ENCODE data around the gene AFAP1L2. TPM values are rescaled to one million over a fixed set of nuclear protein-coding genes. Genes with fewer than 3 reads are reported as not detected.

AFAP1L2 gene
- total RNA-seq, 1 experiment from 2014 or later = not detected

- CTCF ChIA-PET = no interaction called here
- POLR2A ChIA-PET (ENCODE audit: low non-redundant PET) = no interaction called here
- no peak for TF ChIP-seq EZH2 (IDR thresholded peaks at IDR 0.05; ENCODE audit: borderline replicate concordance, low read depth, low read length, poor library complexity, severe bottlenecking)
- no peak for TF ChIP-seq CTCF (conservative IDR thresholded peaks at IDR 0.05; ENCODE audit: low read depth, low read length)
- no TSS peak for BruUV-seq (replicated peaks)
- H3K36me3 ChIP-seq (ENCODE audit: insufficient read depth, low read length, poor library complexity, severe bottlenecking) = no peaks in the 10 kb centered on the region
- no peaks in the 10 kb centered on the region for H3K9me3 ChIP-seq (ENCODE audit: low read depth, low read length, poor library complexity, severe bottlenecking)
- no peaks in the 10 kb centered on the region for H3K4me1 ChIP-seq (ENCODE audit: insufficient read depth, low read length, poor library complexity, severe bottlenecking)
- no peak overlapping the region for H3K4me3 ChIP-seq (ENCODE audit: low read depth, low read length, poor library complexity, severe bottlenecking)
- no peak overlapping the region for H3K27ac ChIP-seq (ENCODE audit: low read depth, low read length, poor library complexity, severe bottlenecking)
- H3K27me3 ChIP-seq (replicated peaks; ENCODE audit: insufficient read depth, low read depth, low read length, poor library complexity) = peaks cover 99% of the 10 kb centered on the region
- no peak for DNase-seq (ENCODE audit: low spot score)
- intact Hi-C loops (cut with micrococcal nuclease; ENCODE audit: unreplicated experiment) = no loop called here
Observed at GRCh38 chr10:114399576-114399975, 4.7 kb downstream of the AFAP1L2 start.

- no peaks in the 10 kb centered on the region for H3K4me1 ChIP-seq (ENCODE audit: insufficient read depth, low read length, poor library complexity, severe bottlenecking)
- no peak for DNase-seq (ENCODE audit: low spot score)
- no peaks in the 10 kb centered on the region for H3K36me3 ChIP-seq (ENCODE audit: insufficient read depth, low read length, poor library complexity, severe bottlenecking)
- no peaks in the 10 kb centered on the region for H3K9me3 ChIP-seq (ENCODE audit: low read depth, low read length, poor library complexity, severe bottlenecking)
- H3K27ac ChIP-seq (ENCODE audit: low read depth, low read length, poor library complexity, severe bottlenecking) = no peak overlapping the region
- BruUV-seq (replicated peaks) = no TSS peak
- ChIA-PET POLR2A (ENCODE audit: low non-redundant PET) (no interaction called here), CTCF (no interaction called here)
- H3K4me3 ChIP-seq (ENCODE audit: low read depth, low read length, poor library complexity, severe bottlenecking) = no peak overlapping the region
- intact Hi-C loops (cut with micrococcal nuclease; ENCODE audit: unreplicated experiment) = no loop called here
- TF ChIP-seq CTCF (conservative IDR thresholded peaks at IDR 0.05; ENCODE audit: low read depth, low read length) (no peak), EZH2 (IDR thresholded peaks at IDR 0.05; ENCODE audit: borderline replicate concordance, low read depth, low read length, poor library complexity, severe bottlenecking) (no peak)
- H3K27me3 ChIP-seq (replicated peaks; ENCODE audit: insufficient read depth, low read depth, low read length, poor library complexity) = peaks cover 99% of the 10 kb centered on the region
Observed at GRCh38 chr10:114398587-114399331, 5.5 kb downstream of the AFAP1L2 start.

- no peak for DNase-seq (ENCODE audit: low spot score)
- ChIA-PET POLR2A (ENCODE audit: low non-redundant PET) (no interaction called here), CTCF (no interaction called here)
- peaks cover 5% of the 10 kb centered on the region for H3K4me1 ChIP-seq (ENCODE audit: insufficient read depth, low read length, poor library complexity, severe bottlenecking)
- H3K4me3 ChIP-seq (ENCODE audit: low read depth, low read length, poor library complexity, severe bottlenecking) = no peak overlapping the region
- H3K9me3 ChIP-seq (ENCODE audit: low read depth, low read length, poor library complexity, severe bottlenecking) = no peaks in the 10 kb centered on the region
- peaks cover 98% of the 10 kb centered on the region for H3K27me3 ChIP-seq (replicated peaks; ENCODE audit: insufficient read depth, low read depth, low read length, poor library complexity)
- BruUV-seq (replicated peaks) = no TSS peak
- intact Hi-C loops (cut with micrococcal nuclease; ENCODE audit: unreplicated experiment) = no loop called here
- no peaks in the 10 kb centered on the region for H3K36me3 ChIP-seq (ENCODE audit: insufficient read depth, low read length, poor library complexity, severe bottlenecking)
- TF ChIP-seq EZH2 (IDR thresholded peaks at IDR 0.05; ENCODE audit: borderline replicate concordance, low read depth, low read length, poor library complexity, severe bottlenecking) (no peak), CTCF (conservative IDR thresholded peaks at IDR 0.05; ENCODE audit: low read depth, low read length) (no peak)
- H3K27ac ChIP-seq (ENCODE audit: low read depth, low read length, poor library complexity, severe bottlenecking) = no peak overlapping the region
Observed at GRCh38 chr10:114397651-114398145, 6.6 kb downstream of the AFAP1L2 start.

Measured in A673 (cell line).